K562 (cell line): ENCODE results near the gene SMNDC1. TPM values are rescaled to one million over a fixed set of nuclear protein-coding genes. Genes with fewer than 3 reads are reported as not detected.

Experiments used
- BMI1 ChIP-seq: fragments of 150-350 bp; IDR thresholded peaks from 2 replicates; pipeline ENCODE4 v1.6.1; 2014; ENCODE audit warnings: low read length
- E2F5 ChIP-seq: sonication (generic); formaldehyde crosslinking; IDR thresholded peaks from 2 replicates; pipeline ENCODE4 v1.8.0; 2022; ENCODE audit warnings: mild to moderate bottlenecking, missing genetic modification reagents
- EZH2 ChIP-seq: IDR thresholded peaks from 2 replicates; pipeline ENCODE4 v1.6.1; 2012; ENCODE audit warnings: low read depth, mild to moderate bottlenecking, inconsistent platforms, low read length, borderline replicate concordance
- HDAC6 ChIP-seq: IDR thresholded peaks from 2 replicates; pipeline ENCODE4 v1.6.1; 2012; ENCODE audit warnings: low read depth, mild to moderate bottlenecking, control low read depth, inconsistent platforms, low read length, moderate library complexity
- KDM5B ChIP-seq: fragments of 200-600 bp; sonication (generic); IDR thresholded peaks from 2 replicates; pipeline ENCODE4 v1.6.1; 2012; ENCODE audit warnings: low read depth, mild to moderate bottlenecking, moderate library complexity, low read length, control low read depth, inconsistent platforms; ENCODE audit not compliant: insufficient replicate concordance
- MCM5 ChIP-seq: fragments of 450-650 bp; IDR thresholded peaks from 2 replicates; pipeline ENCODE4 v1.6.1; 2016; ENCODE audit warnings: low read depth
- MLX ChIP-seq, 2 experiments: fragments of 450-650 bp in 1 of 2; sonication (generic) in 1 of 2; formaldehyde crosslinking; conservative IDR thresholded peaks; 2 replicates each; pipeline versions ENCODE4 v1.4.0 to v1.8.1; 2020 to 2022; ENCODE audit warnings: mild to moderate bottlenecking in 1 of 2, missing genetic modification reagents in 1 of 2
- NCOR1 ChIP-seq: fragments of 450-650 bp; IDR thresholded peaks from 2 replicates; pipeline ENCODE4 v1.6.1; 2016; ENCODE audit warnings: mild to moderate bottlenecking, moderate library complexity
- PATZ1 ChIP-seq: fragments of 250-450 bp; sonication (Bioruptor Pico); IDR thresholded peaks from 2 replicates; pipeline ENCODE4 v1.5.0; 2020; ENCODE audit warnings: mild to moderate bottlenecking, borderline replicate concordance
- SFPQ ChIP-seq: fragments of 200-400 bp; formaldehyde crosslinking; IDR thresholded peaks from 2 replicates; pipeline ENCODE4 v1.6.1; 2017; ENCODE audit warnings: mild to moderate bottlenecking, low read depth, low read length, moderate library complexity
- SIRT6 ChIP-seq: IDR thresholded peaks from one replicate; pipeline ENCODE4 v1.6.1; 2012; ENCODE audit warnings: low read depth, mild to moderate bottlenecking, control low read depth, inconsistent platforms, low read length, moderate library complexity
- SMARCA5 ChIP-seq: fragments of 450-650 bp; IDR thresholded peaks from 2 replicates; pipeline ENCODE4 v1.6.1; 2016
- U2AF2 ChIP-seq: fragments of 200-400 bp; formaldehyde crosslinking; optimal IDR thresholded peaks from 2 replicates; pipeline ENCODE3; 2017; ENCODE audit warnings: low read depth, mild to moderate bottlenecking, low read length
- ZFP36 ChIP-seq: fragments of 150-350 bp; IDR thresholded peaks from 2 replicates; pipeline ENCODE4 v1.6.1; 2018; ENCODE audit warnings: low read length, low read depth; ENCODE audit not compliant: partially characterized antibody
- ZNF449 ChIP-seq: fragments of 250-450 bp; sonication (Bioruptor Pico); IDR thresholded peaks from 2 replicates; pipeline ENCODE4 v1.8.0; 2022; ENCODE audit warnings: moderate library complexity, mild to moderate bottlenecking, inconsistent platforms
- polyA plus RNA-seq, 8 experiments: library from polyadenylated mRNA; depleted of rRNA in 4 of 8; stranded (reverse) in 5 of 8; unstranded in 3 of 8; fragments of >200 nt; fragmentation: Nextera tagmentation in 2 of 8; fragmentation: Illumina TruSeq in 1 of 8; extraction: Ambion mirVana in 2 of 8; extraction: Trizol in 1 of 8; gene quantifications; 2 replicates each; pipeline versions ENCODE4 v1.2.1 to v1.2.3, GENCODE V29; 2011 to 2014; ENCODE audit warnings: inconsistent platforms in 1 of 8, missing spikeins in 1 of 8
- total RNA-seq, 7 experiments: library from RNA; depleted of rRNA in 6 of 7; stranded (reverse); fragments of >200 nt in 6 of 7; fragmentation: Illumina TruSeq in 2 of 7; extraction: Trizol in 2 of 7; gene quantifications; 2 replicates each; pipeline versions ENCODE4 v1.2.1 to v1.2.3, GENCODE V29; 2011 to 2021; ENCODE audit warnings: low replicate concordance in 1 of 7

The SMNDC1 gene
- total and polyA plus RNA-seq, 9 of the 15 experiments (the other 6 are each of a cell fraction or from before 2014, with no cell fraction given): 6.8 to 35.8 (median 12.3) TPM

- no peak for TF ChIP-seq SFPQ
- no peak for TF ChIP-seq HDAC6
- TF ChIP-seq ZNF449 (CRISPR knock-in tag): no peak
- TF ChIP-seq MCM5: no peak
- TF ChIP-seq PATZ1: no peak
- TF ChIP-seq MLX (CRISPR knock-in tag; conservative IDR thresholded peaks at IDR 0.05): no peak
- TF ChIP-seq ZFP36: no peak
- TF ChIP-seq SMARCA5: no peak
- no peak for TF ChIP-seq NCOR1
- TF ChIP-seq EZH2: no peak
- TF ChIP-seq KDM5B: no peak
- no peak for TF ChIP-seq E2F5 (CRISPR knock-in tag)
- TF ChIP-seq BMI1: no peak
- TF ChIP-seq U2AF2: no peak
- no peak for TF ChIP-seq SIRT6
These were observed 62.9 kb downstream of the SMNDC1 start (continued) for GRCh38 chr10:110241841-110242240.
